ENCODE measurements around the gene SYTL2.
"Not testable (repeated sequence)": the region's sequence is repeated elsewhere in the genome, so short reads cannot be mapped to it uniquely, and the experiment has no call there.

DNA sequence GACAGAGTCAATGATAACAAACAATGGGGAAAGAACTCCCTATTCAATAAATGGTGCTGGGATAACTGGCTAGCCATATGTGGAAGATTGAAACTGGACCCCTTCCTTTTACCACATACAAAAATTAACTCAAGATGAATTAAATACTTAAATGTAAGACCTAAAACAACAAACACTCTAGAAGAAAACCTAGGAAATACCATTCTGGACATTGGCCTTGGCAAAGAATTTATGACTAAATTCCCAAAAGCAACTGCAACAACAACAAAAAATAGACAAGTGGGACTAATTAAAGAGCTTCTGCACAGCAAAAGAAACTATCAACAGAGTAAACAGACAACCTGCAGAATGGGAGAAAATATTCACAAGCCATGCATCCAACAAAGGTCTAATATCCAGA is 48.6 kb upstream of the SYTL2 start:
- TF ChIP-seq, protein P1, sequence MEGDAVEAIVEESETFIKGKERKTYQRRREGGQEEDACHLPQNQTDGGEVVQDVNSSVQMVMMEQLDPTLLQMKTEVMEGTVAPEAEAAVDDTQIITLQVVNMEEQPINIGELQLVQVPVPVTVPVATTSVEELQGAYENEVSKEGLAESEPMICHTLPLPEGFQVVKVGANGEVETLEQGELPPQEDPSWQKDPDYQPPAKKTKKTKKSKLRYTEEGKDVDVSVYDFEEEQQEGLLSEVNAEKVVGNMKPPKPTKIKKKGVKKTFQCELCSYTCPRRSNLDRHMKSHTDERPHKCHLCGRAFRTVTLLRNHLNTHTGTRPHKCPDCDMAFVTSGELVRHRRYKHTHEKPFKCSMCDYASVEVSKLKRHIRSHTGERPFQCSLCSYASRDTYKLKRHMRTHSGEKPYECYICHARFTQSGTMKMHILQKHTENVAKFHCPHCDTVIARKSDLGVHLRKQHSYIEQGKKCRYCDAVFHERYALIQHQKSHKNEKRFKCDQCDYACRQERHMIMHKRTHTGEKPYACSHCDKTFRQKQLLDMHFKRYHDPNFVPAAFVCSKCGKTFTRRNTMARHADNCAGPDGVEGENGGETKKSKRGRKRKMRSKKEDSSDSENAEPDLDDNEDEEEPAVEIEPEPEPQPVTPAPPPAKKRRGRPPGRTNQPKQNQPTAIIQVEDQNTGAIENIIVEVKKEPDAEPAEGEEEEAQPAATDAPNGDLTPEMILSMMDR (IDR thresholded peaks at IDR 0.05 in 8 of 11, conservative IDR thresholded peaks at IDR 0.05 in 3 of 11): not testable (repeated sequence)
- TF ChIP-seq POLR2A, POLR2AphosphoS5 (IDR thresholded peaks at IDR 0.05): not testable (repeated sequence)
